Erythroblast (primary cell): Measurements from ENCODE around the gene HNRNPU.

Source experiments
- GATA1 ChIP-seq: IDR thresholded peaks from 2 replicates; pipeline ENCODE4 v1.6.1; 2011; ENCODE audit warnings: low read depth, mild to moderate bottlenecking, control low read depth, low read length, moderate library complexity
- POLR2A ChIP-seq: IDR thresholded peaks from 2 replicates; pipeline ENCODE4 v1.6.1; 2011; ENCODE audit warnings: mild to moderate bottlenecking, low read length

- TF ChIP-seq POLR2A (no peak), GATA1 (no peak)
Measured at GRCh38 chr1:244874974-244875579, 10.7 kb upstream of the HNRNPU start.
